Neuron (in vitro differentiated cells): ENCODE results near the gene NFKBIE.

Experiments used
- H2AFZ ChIP-seq: one replicate; pipeline ENCODE4 v1.6.1; 2013; ENCODE audit warnings: low read depth, mild to moderate bottlenecking, inconsistent platforms, low read length, moderate library complexity
- H3K27me3 ChIP-seq: one replicate; pipeline ENCODE4 v1.6.1; 2013; ENCODE audit warnings: low read length; ENCODE audit not compliant: insufficient read depth
- H3K36me3 ChIP-seq: one replicate; pipeline ENCODE4 v1.6.1; 2013; ENCODE audit warnings: low read length; ENCODE audit not compliant: insufficient read depth
- H3K4me1 ChIP-seq: one replicate; pipeline ENCODE4 v1.6.1; 2013; ENCODE audit warnings: low read length; ENCODE audit not compliant: insufficient read depth
- H3K4me3 ChIP-seq: 2 replicates; pipeline ENCODE4 v1.5.1; 2013; ENCODE audit warnings: mild to moderate bottlenecking, low read length, moderate library complexity
- H3K9me3 ChIP-seq: one replicate; pipeline ENCODE4 v1.6.1; 2013; ENCODE audit warnings: low read length

Gene NFKBIE

DNA sequence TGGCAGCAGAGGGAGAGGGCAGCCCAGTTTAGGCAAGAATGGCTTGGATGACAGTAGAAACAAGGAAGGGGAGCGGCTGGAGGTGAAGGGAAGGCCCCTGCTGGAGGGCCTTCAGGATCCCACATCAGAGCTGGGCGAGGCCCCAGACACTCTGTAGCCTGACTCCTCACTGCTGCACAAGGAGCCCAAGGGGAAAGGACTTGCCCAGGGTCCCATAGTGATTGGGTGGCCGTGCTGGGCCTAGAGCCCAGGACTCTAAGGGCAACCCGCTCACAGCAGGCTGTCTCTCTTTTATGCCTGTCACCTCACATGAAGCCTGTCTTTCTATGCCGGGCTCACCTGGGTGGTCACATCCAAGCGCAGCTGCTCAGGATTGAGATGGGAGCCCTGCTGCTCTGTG lies 38.5 kb upstream of the NFKBIE start:
- Histone ChIP-seq H3K36me3 (peaks cover 81% of the 10 kb centered on the region), H3K9me3 (no peaks in the 10 kb centered on the region), H3K4me1 (no peaks in the 10 kb centered on the region), H3K4me3 (no peak overlapping the region), H2AFZ (no peak overlapping the region), H3K27me3 (no peaks in the 10 kb centered on the region)

- Histone ChIP-seq H2AFZ (no peak overlapping the region), H3K27me3 (no peaks in the 10 kb centered on the region), H3K4me3 (no peak overlapping the region), H3K4me1 (peaks cover 3% of the 10 kb centered on the region), H3K36me3 (peaks cover 75% of the 10 kb centered on the region), H3K9me3 (no peaks in the 10 kb centered on the region)
Observed at GRCh38 chr6:44302856-44303255, 37.5 kb upstream of the NFKBIE start.

GRCh38 chr6:44301782-44302564 lies 36.6 kb upstream of the NFKBIE start:
- no peaks in the 10 kb centered on the region for H3K9me3 ChIP-seq
- H2AFZ ChIP-seq, result no peak overlapping the region
- peaks cover 66% of the 10 kb centered on the region for H3K36me3 ChIP-seq
- H3K27me3 ChIP-seq, result no peaks in the 10 kb centered on the region
- peaks cover 9% of the 10 kb centered on the region for H3K4me1 ChIP-seq
- H3K4me3 ChIP-seq, result no peak overlapping the region

DNA sequence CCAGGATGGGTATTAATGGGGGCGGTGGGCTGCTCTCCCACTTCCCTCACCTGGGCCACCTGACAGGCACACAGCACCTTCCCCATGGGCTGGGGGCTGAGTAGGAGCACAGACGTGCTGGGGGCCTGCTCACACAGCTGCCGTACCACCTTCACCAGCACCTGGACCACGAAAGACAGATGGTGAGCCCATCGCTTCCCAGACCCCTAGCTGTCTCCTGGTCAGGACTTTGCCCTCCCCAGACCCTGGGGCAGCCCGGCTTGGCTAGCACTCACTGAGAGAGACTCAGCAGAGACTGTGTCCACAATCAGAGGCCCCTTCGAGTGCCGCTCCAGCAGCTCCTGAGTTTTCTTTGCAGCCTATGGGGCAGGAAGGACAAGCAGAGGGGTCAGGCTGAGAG lies 35.8 kb upstream of the NFKBIE start:
- H3K4me3 ChIP-seq, result no peak overlapping the region
- peaks cover 59% of the 10 kb centered on the region for H3K36me3 ChIP-seq
- H2AFZ ChIP-seq, result no peak overlapping the region
- H3K4me1 ChIP-seq, result peaks cover 12% of the 10 kb centered on the region
- no peaks in the 10 kb centered on the region for H3K27me3 ChIP-seq
- no peaks in the 10 kb centered on the region for H3K9me3 ChIP-seq

- Histone ChIP-seq H3K36me3 (peaks cover 53% of the 10 kb centered on the region), H2AFZ (no peak overlapping the region), H3K4me3 (no peak overlapping the region), H3K4me1 (peaks cover 12% of the 10 kb centered on the region), H3K9me3 (no peaks in the 10 kb centered on the region), H3K27me3 (no peaks in the 10 kb centered on the region)
Observed at GRCh38 chr6:44300292-44300823, 35.0 kb upstream of the NFKBIE start.

- Histone ChIP-seq H3K4me3 (no peak overlapping the region), H3K27me3 (no peaks in the 10 kb centered on the region), H3K4me1 (peaks cover 12% of the 10 kb centered on the region), H2AFZ (no peak overlapping the region), H3K36me3 (peaks cover 39% of the 10 kb centered on the region), H3K9me3 (no peaks in the 10 kb centered on the region)
Observed at GRCh38 chr6:44298864-44299263, 33.5 kb upstream of the NFKBIE start.

DNA sequence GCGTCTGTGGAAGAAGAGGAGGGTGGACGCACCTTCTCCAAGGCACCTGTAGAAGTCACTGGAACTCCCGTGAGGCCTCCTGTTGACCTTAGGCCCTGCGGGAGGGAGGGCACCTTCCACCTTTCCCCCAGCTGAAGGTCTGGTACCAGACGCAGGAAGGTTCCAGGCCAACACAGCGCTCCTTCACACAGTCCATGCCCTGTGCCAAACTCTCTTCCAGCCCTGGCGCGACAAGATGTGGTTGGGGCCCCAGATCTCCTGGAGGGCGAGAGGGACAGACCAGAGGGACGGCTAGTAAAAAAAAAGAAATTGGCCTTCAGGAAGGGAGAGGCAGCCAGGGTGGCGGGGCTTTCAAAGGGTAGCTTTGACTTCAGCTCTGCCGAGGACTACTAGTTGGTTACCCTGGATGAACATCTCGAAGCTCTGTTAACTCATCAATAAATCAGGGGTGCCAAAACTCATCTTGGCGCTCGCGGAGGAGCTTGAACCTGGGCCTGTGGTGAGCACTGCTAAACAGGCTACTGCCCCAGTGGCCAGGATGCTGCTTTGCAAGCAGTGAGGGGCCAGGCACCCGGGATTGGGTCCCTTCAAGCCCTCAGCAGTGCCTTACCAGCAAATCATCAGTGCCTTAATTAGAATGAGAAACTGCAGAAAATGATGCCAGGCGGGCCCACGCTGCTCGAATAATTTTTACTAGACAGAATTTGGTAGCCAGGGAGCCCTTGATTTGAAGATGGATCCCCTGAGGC lies 32.9 kb upstream of the NFKBIE start:
- peaks cover 33% of the 10 kb centered on the region for H3K36me3 ChIP-seq
- H3K4me3 ChIP-seq, result peak overlapping the region; percentile 48
- H3K4me1 ChIP-seq, result peaks cover 12% of the 10 kb centered on the region
- H3K9me3 ChIP-seq, result no peaks in the 10 kb centered on the region
- no peaks in the 10 kb centered on the region for H3K27me3 ChIP-seq
- no peak overlapping the region for H2AFZ ChIP-seq

GRCh38 chr6:44297063-44298038 lies 32.0 kb upstream of the NFKBIE start:
- H3K27me3 ChIP-seq, result no peaks in the 10 kb centered on the region
- peaks cover 24% of the 10 kb centered on the region for H3K36me3 ChIP-seq
- no peaks in the 10 kb centered on the region for H3K9me3 ChIP-seq
- H3K4me1 ChIP-seq, result peaks cover 12% of the 10 kb centered on the region
- H3K4me3 ChIP-seq, result peak overlapping the region; percentile 48
- peak overlapping the region; percentile 84 for H2AFZ ChIP-seq

- no peaks in the 10 kb centered on the region for H3K9me3 ChIP-seq
- no peaks in the 10 kb centered on the region for H3K27me3 ChIP-seq
- peaks cover 12% of the 10 kb centered on the region for H3K4me1 ChIP-seq
- H3K36me3 ChIP-seq, result peaks cover 7% of the 10 kb centered on the region
- no peak overlapping the region for H3K4me3 ChIP-seq
- no peak overlapping the region for H2AFZ ChIP-seq
Observed at GRCh38 chr6:44294832-44295791, 29.8 kb upstream of the NFKBIE start.

DNA sequence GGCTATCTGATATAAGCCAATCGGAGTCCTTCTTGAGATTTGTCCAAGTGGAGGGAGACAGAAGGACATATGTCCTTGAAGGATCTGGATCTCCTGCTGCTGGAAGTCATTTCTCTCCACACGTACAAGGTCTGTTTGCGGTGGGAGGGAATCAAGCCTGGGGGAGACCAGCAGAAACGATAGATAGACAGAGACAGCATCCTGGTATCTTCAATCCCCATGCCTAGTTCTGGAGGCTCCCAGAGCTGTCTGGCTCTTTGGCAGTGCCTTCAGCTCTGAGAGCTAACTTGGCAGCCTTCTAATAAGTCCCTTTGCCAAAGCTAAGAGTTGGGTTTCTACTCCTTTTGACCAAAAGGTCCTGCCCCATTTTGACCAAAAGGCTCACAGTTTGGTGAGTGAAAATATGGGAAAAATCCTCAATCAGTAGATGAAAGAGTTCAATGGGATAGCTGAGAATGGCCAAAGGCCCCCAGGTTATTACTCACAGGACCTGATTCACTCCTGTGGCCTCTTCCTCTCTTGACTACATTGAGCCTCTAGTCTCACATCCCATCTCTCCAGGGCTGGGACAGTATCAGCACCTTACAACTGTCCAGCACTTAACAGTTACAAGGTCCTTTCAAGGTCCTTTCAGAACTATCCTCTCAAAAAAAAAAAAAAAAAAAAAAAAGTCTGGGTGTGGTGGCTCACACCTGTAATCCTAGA lies 27.5 kb upstream of the NFKBIE start:
- Histone ChIP-seq H3K36me3 (no peaks in the 10 kb centered on the region), H3K27me3 (no peaks in the 10 kb centered on the region), H3K9me3 (no peaks in the 10 kb centered on the region), H3K4me3 (no peak overlapping the region), H3K4me1 (peaks cover 9% of the 10 kb centered on the region), H2AFZ (no peak overlapping the region)

- no peaks in the 10 kb centered on the region for H3K9me3 ChIP-seq
- H2AFZ ChIP-seq, result no peak overlapping the region
- H3K4me1 ChIP-seq, result peaks cover 2% of the 10 kb centered on the region
- H3K27me3 ChIP-seq, result no peaks in the 10 kb centered on the region
- H3K36me3 ChIP-seq, result no peaks in the 10 kb centered on the region
- H3K4me3 ChIP-seq, result no peak overlapping the region
Observed at GRCh38 chr6:44291841-44292240, 26.5 kb upstream of the NFKBIE start.
